Heart left ventricle (tissue), 16 donors: ENCODE results near the gene VENTX. TPM values are rescaled to one million over a fixed set of nuclear protein-coding genes. Genes with fewer than 3 reads are reported as not detected.

Source experiments
- ATAC-seq, 4 donors: fragments of 200-7000 bp; cut with Tn5 transposase; one replicate each; pipeline ENCODE4 v1.9.1; 2020 to 2022; ENCODE audit warnings: moderate library complexity in 4 of 4, mild to moderate bottlenecking in 3 of 4, moderate number of reproducible peaks in 1 of 4
- DNase-seq, 5 donors: peaks; one replicate each; pipeline ENCODE4 v3.0.0-alpha.2; 2020
- H3K27ac ChIP-seq, 12 donors: fragments of 200-600 bp; sonication (generic) in 4 of 12; one replicate each; pipeline versions ENCODE4 v1.5.0 to v1.8.0; 2016 to 2022; ENCODE audit warnings: mild to moderate bottlenecking in 2 of 12
- H3K27me3 ChIP-seq, 9 donors: fragments of 200-600 bp; sonication (generic) in 2 of 9; one replicate each; pipeline versions ENCODE4 v1.5.1 to v1.8.0; 2016 to 2022; ENCODE audit warnings: mild to moderate bottlenecking in 3 of 9
- H3K36me3 ChIP-seq, 9 donors: fragments of 200-600 bp; sonication (generic) in 2 of 9; one replicate each; pipeline versions ENCODE4 v1.5.0 to v1.8.0; 2018 to 2022; ENCODE audit warnings: mild to moderate bottlenecking in 2 of 9
- H3K4me1 ChIP-seq, 12 donors: fragments of 200-600 bp; sonication (generic) in 4 of 12; one replicate each; pipeline versions ENCODE4 v1.5.0 to v1.8.0; 2016 to 2022; ENCODE audit warnings: mild to moderate bottlenecking in 3 of 12
- H3K4me3 ChIP-seq, 12 donors: fragments of 200-600 bp; sonication (generic) in 4 of 12; one replicate each; pipeline versions ENCODE4 v1.5.0 to v1.8.0; 2017 to 2022; ENCODE audit warnings: mild to moderate bottlenecking in 9 of 12, moderate library complexity in 4 of 12
- H3K9me3 ChIP-seq, 12 donors: fragments of 200-600 bp; sonication (generic) in 4 of 12; one replicate each; pipeline versions ENCODE4 v1.5.0 to v1.8.0; 2016 to 2022; ENCODE audit warnings: mild to moderate bottlenecking in 1 of 12
- POLR2A ChIP-seq, 2 donors: fragments of 450-650 bp; IDR thresholded peaks; one replicate each; pipeline ENCODE4 v1.6.1; 2017; ENCODE audit warnings: antibody characterized with exemption in 2 of 2, mild to moderate bottlenecking in 2 of 2, moderate library complexity in 2 of 2
- WGBS, 4 donors: extraction: QIAGEN DNeasy Blood & Tissue Kit in 2 of 4; methylation state at CpG; one replicate each; pipeline versions ENCODE4 v1.1.5 to v1.1.7; 2013 to 2018; 5-methylcytosine and 5-hydroxymethylcytosine counted together
- intact Hi-C, 10 donors: fragments of 100-400 bp; cut with DNase I; formaldehyde crosslinking; loops; one replicate each; pipeline versions ENCODE4 v1.11.1 to v1.14.2; 2022
- polyA plus RNA-seq, 2 donors: library from polyadenylated mRNA; stranded (reverse); fragments of 200-250 nt; gene quantifications; one replicate each; pipeline ENCODE4 v1.2.3, GENCODE V29; 2013
- total RNA-seq, 9 donors: library from RNA; depleted of rRNA in 2 of 9; stranded (reverse); fragments of >200 nt in 2 of 9; fragmentation: NEBNext Ultra II Directional in 3 of 9; extraction: Animal tissue kit (Norgen Biotek cat#: 25700) in 3 of 9; gene quantifications; one replicate each; pipeline versions ENCODE4 v1.1.0 to v1.2.4, GENCODE V29; 2016 to 2023
- TF ChIP-seq, protein P1 (sequence below), 12 donors: fragments of 200-600 bp; sonication (generic) in 4 of 12; IDR thresholded peaks; one replicate each; pipeline versions ENCODE4 v1.5.0 to v1.8.0; 2018 to 2022; ENCODE audit warnings: antibody characterized with exemption in 12 of 12, mild to moderate bottlenecking in 5 of 12
- donor health status: ischemic (EF 13 %, LVEDD 7.1; RV severe dilation, severe dysfunction).
- donor health status: healthy with polysubstance abuse.
- donor health status: DM: no; HTN: yes; CAD: no.
- donor health status: DM: no; HTN: no; CAD: no.
- donor health status: ischemic (EF 25% LVEDD 6.9; RV normal size, moderate dysfunction).
- donor health status: ischemic (EF 25% LVEDD 5.7; RV mildly dilated, moderate dysfunction).
- donor health status: healthy.
- donor health status: DM: yes; HTN: yes; CAD: no.
- donor health status: ischemic (EF 35%, LVEDD 5.7; RV mildly dilated, moderate dysfunction).
- donor health status: nonischemic (EF 11% LVEDD 7.7; RV severe dilation, severe dysfunction).
- donor health status: DM: yes; HTN: yes; CAD: no.
- donor health status: PGD.
- donor health status: ischemic (EF 29% LVEDD 5.4; RV normal size, mild dysfunction).
- donor health status: nonischemic (EF 23%, LVEDD 6.1; RV moderate dilation, normal function).

VENTX gene
- total and polyA plus RNA-seq, 11 donors: 0.29 to 2.3 (median 0.58) TPM

- DNase-seq (no peak), ATAC-seq (no peak)
- WGBS, 4 donors: 66 to 76% (median 72%) methylated on average over 15 of the region's 15 CpGs
- intact Hi-C loops: no loop called here
- Histone ChIP-seq H3K27me3 (peaks cover 37 to 94% (median 76%) of the 10 kb centered on the region in 9 donors), H3K4me1 (peaks cover 0 to 37% (median 4%) of the 10 kb centered on the region in 12 donors), H3K9me3 (no peaks in the 10 kb centered on the region), H3K36me3 (no peaks in the 10 kb centered on the region), H3K4me3 (no peak overlapping the region), H3K27ac (no peak overlapping the region)
- TF ChIP-seq, protein P1, sequence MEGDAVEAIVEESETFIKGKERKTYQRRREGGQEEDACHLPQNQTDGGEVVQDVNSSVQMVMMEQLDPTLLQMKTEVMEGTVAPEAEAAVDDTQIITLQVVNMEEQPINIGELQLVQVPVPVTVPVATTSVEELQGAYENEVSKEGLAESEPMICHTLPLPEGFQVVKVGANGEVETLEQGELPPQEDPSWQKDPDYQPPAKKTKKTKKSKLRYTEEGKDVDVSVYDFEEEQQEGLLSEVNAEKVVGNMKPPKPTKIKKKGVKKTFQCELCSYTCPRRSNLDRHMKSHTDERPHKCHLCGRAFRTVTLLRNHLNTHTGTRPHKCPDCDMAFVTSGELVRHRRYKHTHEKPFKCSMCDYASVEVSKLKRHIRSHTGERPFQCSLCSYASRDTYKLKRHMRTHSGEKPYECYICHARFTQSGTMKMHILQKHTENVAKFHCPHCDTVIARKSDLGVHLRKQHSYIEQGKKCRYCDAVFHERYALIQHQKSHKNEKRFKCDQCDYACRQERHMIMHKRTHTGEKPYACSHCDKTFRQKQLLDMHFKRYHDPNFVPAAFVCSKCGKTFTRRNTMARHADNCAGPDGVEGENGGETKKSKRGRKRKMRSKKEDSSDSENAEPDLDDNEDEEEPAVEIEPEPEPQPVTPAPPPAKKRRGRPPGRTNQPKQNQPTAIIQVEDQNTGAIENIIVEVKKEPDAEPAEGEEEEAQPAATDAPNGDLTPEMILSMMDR (IDR thresholded peaks at IDR 0.05): no peak
- no peak for TF ChIP-seq POLR2A (IDR thresholded peaks at IDR 0.05)
Observed at GRCh38 chr10:133239990-133240389, 2.3 kb downstream of the VENTX start.

GRCh38 chr10:133241501-133242205 lies 4.0 kb downstream of the VENTX start:
- Histone ChIP-seq H3K27me3 (peaks cover 28 to 92% (median 73%) of the 10 kb centered on the region in 9 donors), H3K27ac (no peak overlapping the region), H3K4me1 (peaks cover 0 to 27% (median 2%) of the 10 kb centered on the region in 12 donors), H3K9me3 (no peaks in the 10 kb centered on the region), H3K4me3 (peak overlapping the region in 1 of 12 donors; percentile 52), H3K36me3 (no peaks in the 10 kb centered on the region)
- DNase-seq (no peak), ATAC-seq (no peak)
- 65 to 72% (median 70%) methylated on average over 18 to 25 of the region's 25 CpGs for WGBS, 4 donors
- intact Hi-C loops: no loop called here
- TF ChIP-seq, protein P1 (IDR thresholded peaks at IDR 0.05): no peak
- TF ChIP-seq POLR2A (IDR thresholded peaks at IDR 0.05): no peak

DNA sequence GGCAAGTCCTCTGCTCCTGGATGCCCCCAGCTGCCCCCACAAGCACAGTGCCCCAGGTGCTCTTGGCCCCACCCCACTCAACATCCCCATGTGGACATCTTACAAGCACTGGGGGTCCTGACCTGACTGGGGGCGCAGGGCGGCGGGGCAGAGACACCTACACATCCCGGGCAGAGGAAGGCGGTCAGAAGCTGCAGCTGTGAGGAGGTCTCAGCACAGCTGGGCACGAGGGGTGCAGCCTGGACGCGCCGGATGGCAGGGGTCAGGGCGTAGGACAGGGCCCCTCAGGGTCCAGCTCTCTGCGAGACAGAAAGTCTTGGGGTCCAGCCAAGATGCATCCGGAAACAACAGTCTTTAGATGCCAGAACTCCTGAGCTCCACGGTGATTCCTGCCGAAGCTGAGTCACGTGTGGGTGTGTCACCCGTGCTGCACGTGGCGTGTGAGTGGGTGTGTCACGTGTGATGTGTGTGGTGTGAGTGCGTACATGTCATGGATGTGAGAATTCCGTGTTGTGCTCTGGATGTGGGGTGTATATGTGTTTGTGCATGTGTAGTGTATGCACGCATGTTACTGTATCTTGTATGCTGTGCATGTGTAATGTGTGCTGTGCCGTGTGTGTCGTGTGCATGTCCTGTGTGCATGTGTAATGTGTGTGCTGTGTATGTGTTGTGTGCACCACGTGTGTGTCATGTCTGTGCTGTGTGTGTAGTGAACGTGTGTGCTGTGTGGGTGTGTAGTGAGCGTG lies 5.1 kb downstream of the VENTX start:
- H3K4me1 ChIP-seq: peaks cover 0 to 16% (median 0%) of the 10 kb centered on the region in 12 donors
- no peak for TF ChIP-seq POLR2A (IDR thresholded peaks at IDR 0.05)
- TF ChIP-seq, protein P1 (IDR thresholded peaks at IDR 0.05): no peak
- no peak overlapping the region for H3K4me3 ChIP-seq
- WGBS, 4 donors: 73 to 82% (median 79%) methylated on average over 27 of the region's 27 CpGs
- peaks cover 16 to 91% (median 62%) of the 10 kb centered on the region in 9 donors for H3K27me3 ChIP-seq
- intact Hi-C loops: no loop called here
- DNase-seq (no peak), ATAC-seq (no peak)
- no peaks in the 10 kb centered on the region for H3K9me3 ChIP-seq
- no peaks in the 10 kb centered on the region for H3K36me3 ChIP-seq
- no peak overlapping the region for H3K27ac ChIP-seq

DNA sequence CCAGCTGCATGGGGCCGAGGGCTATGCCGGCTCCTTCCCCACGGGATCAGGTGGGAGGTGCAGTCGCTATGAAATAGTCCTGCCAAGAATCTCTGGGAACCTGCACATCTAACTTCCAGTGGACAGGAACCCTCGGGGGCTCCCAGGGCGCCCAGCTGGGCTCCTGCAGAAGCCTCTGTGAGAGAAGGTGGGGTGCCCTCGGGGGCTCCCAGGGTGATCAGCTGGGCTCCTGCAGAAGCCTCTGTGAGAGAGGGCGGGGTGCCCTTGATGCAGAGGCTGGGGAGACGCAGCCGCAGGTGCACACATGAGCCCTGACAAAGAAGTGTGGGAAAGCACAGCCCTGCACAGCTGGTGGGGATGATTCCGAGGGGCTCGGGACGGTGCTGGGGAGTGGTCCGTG lies 5.9 kb downstream of the VENTX start:
- DNase-seq: no peak
- peaks cover 0 to 16% (median 0%) of the 10 kb centered on the region in 12 donors for H3K4me1 ChIP-seq
- H3K27ac ChIP-seq: no peak overlapping the region
- 62 to 76% (median 68%) methylated on average over 14 of the region's 14 CpGs for WGBS, 4 donors
- TF ChIP-seq, protein P1 (IDR thresholded peaks at IDR 0.05): no peak
- TF ChIP-seq POLR2A (IDR thresholded peaks at IDR 0.05): no peak
- peaks cover 9 to 91% (median 54%) of the 10 kb centered on the region in 9 donors for H3K27me3 ChIP-seq
- no peak for ATAC-seq
- H3K36me3 ChIP-seq: no peaks in the 10 kb centered on the region
- H3K4me3 ChIP-seq: no peak overlapping the region
- intact Hi-C loops: no loop called here
- no peaks in the 10 kb centered on the region for H3K9me3 ChIP-seq
